K562 (cell line): ENCODE measurements around the gene GCK. TPM values are rescaled to one million over a fixed set of nuclear protein-coding genes. Genes with fewer than 3 reads are reported as not detected.
A peak's percentile ranks its signal among the peaks of the same experiment; 100 is the strongest.

Source experiments
- ARID4B ChIP-seq: sonication (generic); formaldehyde crosslinking; IDR thresholded peaks from 2 replicates; pipeline ENCODE4 v1.8.0; 2022; ENCODE audit warnings: mild to moderate bottlenecking, missing genetic modification reagents
- CBFA2T3 ChIP-seq: fragments of 450-650 bp; IDR thresholded peaks from 2 replicates; pipeline ENCODE4 v1.6.1; 2017
- CBX5 ChIP-seq: IDR thresholded peaks from 2 replicates; pipeline ENCODE4 v1.6.1; 2014; ENCODE audit warnings: low read depth, borderline replicate concordance
- COPS2 ChIP-seq: fragments of 450-650 bp; conservative IDR thresholded peaks from 2 replicates; pipeline ENCODE4 v1.6.1; 2016; ENCODE audit warnings: mild to moderate bottlenecking, moderate library complexity
- CREB3 ChIP-seq: fragments of 450-650 bp; conservative IDR thresholded peaks from 2 replicates; pipeline ENCODE4 v1.6.1; 2016; ENCODE audit warnings: missing genetic modification characterization, low read depth, mild to moderate bottlenecking, missing compliant biosample characterization, moderate library complexity
- FOXA3 ChIP-seq, 2 experiments: fragments of 450-650 bp in 1 of 2; sonication (generic) in 1 of 2; formaldehyde crosslinking; IDR thresholded peaks in 1 of 2; conservative IDR thresholded peaks in 1 of 2; 2 replicates each; pipeline versions ENCODE4 v1.4.0 to v1.8.0; 2020 to 2022; ENCODE audit warnings: mild to moderate bottlenecking in 2 of 2, missing genetic modification reagents in 1 of 2
- HMGXB4 ChIP-seq: sonication (generic); formaldehyde crosslinking; IDR thresholded peaks from 2 replicates; pipeline ENCODE4 v1.8.1; 2023; ENCODE audit warnings: mild to moderate bottlenecking, missing genetic modification reagents
- HNRNPUL1 ChIP-seq: fragments of 200-400 bp; formaldehyde crosslinking; IDR thresholded peaks from 2 replicates; pipeline ENCODE4 v1.6.1; 2017; ENCODE audit warnings: low read length
- MCM2 ChIP-seq: fragments of 450-650 bp; IDR thresholded peaks from 2 replicates; pipeline ENCODE4 v1.6.1; 2017; ENCODE audit warnings: low read depth, mild to moderate bottlenecking
- NR2C2 ChIP-seq, 2 experiments: fragments of 200-800 bp in 1 of 2; sonication (Bioruptor generic) in 1 of 2; sonication (generic) in 1 of 2; formaldehyde crosslinking in 1 of 2; IDR thresholded peaks; 2 replicates each; pipeline versions ENCODE4 v1.6.1 to v1.8.0; 2016 to 2022; ENCODE audit warnings: mild to moderate bottlenecking in 1 of 2, missing compliant biosample characterization in 1 of 2, missing genetic modification characterization in 1 of 2, missing genetic modification reagents in 1 of 2
- POLR2G ChIP-seq: fragments of 200-400 bp; formaldehyde crosslinking; IDR thresholded peaks from 2 replicates; pipeline ENCODE4 v1.6.1; 2017; ENCODE audit warnings: low read depth, mild to moderate bottlenecking, antibody characterized with exemption, low read length, moderate library complexity
- RBM39 ChIP-seq: fragments of 200-400 bp; formaldehyde crosslinking; optimal IDR thresholded peaks from 2 replicates; pipeline ENCODE3; 2018; ENCODE audit warnings: low read depth, low read length
- SIN3A ChIP-seq, 2 experiments: fragments of 150-350 bp in 1 of 2; IDR thresholded peaks; 2 replicates each; pipeline ENCODE4 v1.6.1; 2011 to 2016; ENCODE audit warnings: borderline replicate concordance in 2 of 2, low read depth in 2 of 2, low read length in 2 of 2, mild to moderate bottlenecking in 2 of 2, moderate library complexity in 2 of 2; ENCODE audit not compliant: control insufficient read depth in 1 of 2
- SIX5 ChIP-seq, 2 experiments: IDR thresholded peaks; 2 replicates each; pipeline ENCODE4 v1.6.1; 2011; ENCODE audit warnings: low read length in 2 of 2, borderline replicate concordance in 1 of 2, low read depth in 1 of 2, mild to moderate bottlenecking in 1 of 2, moderate library complexity in 1 of 2; ENCODE audit not compliant: insufficient read depth in 1 of 2
- SRSF9 ChIP-seq: fragments of 200-400 bp; formaldehyde crosslinking; IDR thresholded peaks from 2 replicates; pipeline ENCODE4 v1.6.1; 2017; ENCODE audit warnings: low read depth, low read length, borderline replicate concordance
- TAF15 ChIP-seq: fragments of 200-400 bp; formaldehyde crosslinking; IDR thresholded peaks from 2 replicates; pipeline ENCODE4 v1.6.1; 2017; ENCODE audit warnings: mild to moderate bottlenecking, low read depth, low read length, moderate library complexity
- ZC3H8 ChIP-seq: fragments of 450-650 bp; IDR thresholded peaks from 2 replicates; pipeline ENCODE4 v1.6.1; 2017
- ZNF75A ChIP-seq: fragments of 450-650 bp; formaldehyde crosslinking; IDR thresholded peaks from 2 replicates; pipeline ENCODE4 v1.4.0; 2020; ENCODE audit warnings: mild to moderate bottlenecking
- ZNF785 ChIP-seq: fragments of 250-450 bp; sonication (Bioruptor Pico); IDR thresholded peaks from 2 replicates; pipeline ENCODE4 v1.4.0; 2020; ENCODE audit warnings: mild to moderate bottlenecking
- ZNF79 ChIP-seq: fragments of 250-450 bp; sonication (Bioruptor Pico); IDR thresholded peaks from 2 replicates; pipeline ENCODE4 v1.4.0; 2020; ENCODE audit warnings: low read depth, mild to moderate bottlenecking, moderate library complexity
- polyA plus RNA-seq, 8 experiments: library from polyadenylated mRNA; depleted of rRNA in 4 of 8; stranded (reverse) in 5 of 8; unstranded in 3 of 8; fragments of >200 nt; fragmentation: Nextera tagmentation in 2 of 8; fragmentation: Illumina TruSeq in 1 of 8; extraction: Ambion mirVana in 2 of 8; extraction: Trizol in 1 of 8; gene quantifications; 2 replicates each; pipeline versions ENCODE4 v1.2.1 to v1.2.3, GENCODE V29; 2011 to 2014; ENCODE audit warnings: inconsistent platforms in 1 of 8, missing spikeins in 1 of 8
- total RNA-seq, 7 experiments: library from RNA; depleted of rRNA in 6 of 7; stranded (reverse); fragments of >200 nt in 6 of 7; fragmentation: Illumina TruSeq in 2 of 7; extraction: Trizol in 2 of 7; gene quantifications; 2 replicates each; pipeline versions ENCODE4 v1.2.1 to v1.2.3, GENCODE V29; 2011 to 2021; ENCODE audit warnings: low replicate concordance in 1 of 7

GCK gene
- total and polyA plus RNA-seq, 9 of the 15 experiments (the other 6 are each of a cell fraction or from before 2014, with no cell fraction given): 0.11 to 0.55 (median 0.16) TPM; not detected in 3

- TF ChIP-seq ARID4B (CRISPR knock-in tag) (no peak), SIX5 (IDR thresholded peaks at IDR 0.05; ENCODE audit: borderline replicate concordance in 1 of 2, insufficient read depth in 1 of 2, low read depth in 1 of 2, low read length in 2 of 2) (no peak), CBFA2T3 (peak; percentile 96), SRSF9 (no peak), COPS2 (no peak), RBM39 (no peak), HNRNPUL1 (no peak), ZNF785 (CRISPR knock-in tag) (no peak), FOXA3 (CRISPR knock-in tag; conservative IDR thresholded peaks at IDR 0.05 in 1 of 2, IDR thresholded peaks at IDR 0.05 in 1 of 2) (no peak), SIN3A (IDR thresholded peaks at IDR 0.05; ENCODE audit: borderline replicate concordance in 2 of 2, control insufficient read depth in 1 of 2, low read depth in 2 of 2, low read length in 2 of 2) (0 out of 4 replicates have a peak, but pooled peaks of 1 of the 2 experiments have one; percentile 26), POLR2G (peak; percentile 75), ZNF75A (CRISPR knock-in tag) (no peak), CBX5 (no peak), ZC3H8 (no peak), CREB3 (tag) (0 out of 2 replicates have a peak, but pooled peaks have one; percentile 18), NR2C2 (CRISPR knock-in tag; IDR thresholded peaks at IDR 0.05) (no peak), NR2C2 (tag; IDR thresholded peaks at IDR 0.05) (no peak), HMGXB4 (CRISPR knock-in tag) (no peak), MCM2 (no peak), ZNF79 (CRISPR knock-in tag) (no peak), TAF15 (no peak)
These were observed 41.9 kb downstream of the GCK start (continued) for GRCh38 chr7:44147026-44147991.
